HG02970 (cell line): Measurements from ENCODE around the gene ACMSD.
"Not testable (repeated sequence)": the region's sequence is repeated elsewhere in the genome, so short reads cannot be mapped to it uniquely, and the experiment has no call there.

Source experiments
- ATAC-seq: cut with Tn5 transposase; IDR thresholded peaks from one replicate; pipeline ENCODE4 v1.9.1; 2021; ENCODE audit warnings: mild to moderate bottlenecking, moderate library complexity, moderate number of reproducible peaks; ENCODE audit not compliant: unreplicated experiment, low FRiP score

The ACMSD gene

GRCh38 chr2:134846213-134846612, 7.8 kb downstream of the ACMSD start:
- no peak for ATAC-seq

- not testable (repeated sequence) for ATAC-seq
Measured at GRCh38 chr2:134847582-134847981, 9.2 kb downstream of the ACMSD start.

- ATAC-seq: no peak
Measured at GRCh38 chr2:134852518-134852917, 14.1 kb downstream of the ACMSD start.

GRCh38 chr2:134855709-134856108, 17.3 kb downstream of the ACMSD start:
- ATAC-seq: no peak

- no peak for ATAC-seq
Measured at GRCh38 chr2:134858245-134858644, 19.8 kb downstream of the ACMSD start.

GRCh38 chr2:134861173-134861572, 22.8 kb downstream of the ACMSD start:
- no peak for ATAC-seq

- no peak for ATAC-seq
Measured at GRCh38 chr2:134862069-134862468, 23.7 kb downstream of the ACMSD start.

GRCh38 chr2:134862674-134863073, 24.3 kb downstream of the ACMSD start:
- no peak for ATAC-seq

GRCh38 chr2:134863446-134863845, 25.0 kb downstream of the ACMSD start:
- no peak for ATAC-seq

GRCh38 chr2:134865067-134865787, 26.8 kb downstream of the ACMSD start:
- no peak for ATAC-seq

- no peak for ATAC-seq
Measured at GRCh38 chr2:134866498-134867099, 28.2 kb downstream of the ACMSD start.

GRCh38 chr2:134869946-134870736, 31.7 kb downstream of the ACMSD start:
- no peak for ATAC-seq

- no peak for ATAC-seq
Measured at GRCh38 chr2:134873152-134873551, 34.7 kb downstream of the ACMSD start.

GRCh38 chr2:134875309-134875708, 36.9 kb downstream of the ACMSD start:
- no peak for ATAC-seq

GRCh38 chr2:134882773-134883172, 44.4 kb downstream of the ACMSD start:
- ATAC-seq: no peak

GRCh38 chr2:134883552-134884293, 45.3 kb downstream of the ACMSD start:
- ATAC-seq: no peak

- no peak for ATAC-seq
Measured at GRCh38 chr2:134884435-134884834, 46.0 kb downstream of the ACMSD start.

GRCh38 chr2:134892282-134893035, 54.0 kb downstream of the ACMSD start:
- no peak for ATAC-seq

- ATAC-seq: no peak
Measured at GRCh38 chr2:134897932-134898331, 59.5 kb downstream of the ACMSD start.

GRCh38 chr2:134899204-134899603, 60.8 kb downstream of the ACMSD start:
- no peak for ATAC-seq
